Activated naive CD8-positive, alpha-beta T cell treated with anti-CD3 and anti-CD28 coated beads, Interleukin-2, amount 10 ng/mL, durations not matched to agents 7 days and 5 days (primary cell): ENCODE data around the gene HNRNPH1. TPM values are rescaled to one million over a fixed set of nuclear protein-coding genes. Genes with fewer than 3 reads are reported as not detected.
"Not testable (repeated sequence)": the region's sequence is repeated elsewhere in the genome, so short reads cannot be mapped to it uniquely, and the experiment has no call there.

Experiments
- ATAC-seq: fragments of 150-1000 bp; cut with Tn5 transposase; one replicate; pipeline ENCODE4 v1.10.0; 2021; ENCODE audit warnings: low read depth, moderate library complexity
- POLR2A ChIA-PET: fragments of 350-600 bp; sonication (Branson Sonifier 250); formaldehyde crosslinking; loops from one replicate; lab custom pipeline; 2021; ENCODE audit warnings: antibody characterized with exemption; lab: Charles Lee
- DNase-seq: peaks from one replicate; pipeline ENCODE4 v3.0.0; 2021
- H3K27ac Mint-ChIP-seq: one replicate; pipeline ENCODE4 v1.8.0; 2022; ENCODE audit warnings: mild to moderate bottlenecking, mixed read lengths
- H3K27me3 Mint-ChIP-seq: one replicate; pipeline ENCODE4 v1.8.0; 2022; ENCODE audit warnings: mild to moderate bottlenecking, moderate library complexity, mixed read lengths
- H3K36me3 Mint-ChIP-seq: one replicate; pipeline ENCODE4 v1.8.0; 2021; ENCODE audit warnings: mild to moderate bottlenecking, mixed read lengths
- H3K4me1 Mint-ChIP-seq: one replicate; pipeline ENCODE4 v1.8.0; 2021; ENCODE audit warnings: mixed read lengths
- H3K4me3 Mint-ChIP-seq: one replicate; pipeline ENCODE4 v1.8.0; 2022; ENCODE audit warnings: mild to moderate bottlenecking, moderate library complexity, mixed read lengths
- H3K9me3 Mint-ChIP-seq: one replicate; pipeline ENCODE4 v1.8.0; 2021; ENCODE audit warnings: mixed read lengths
- total RNA-seq, 2 experiments: library from RNA; stranded (reverse); gene quantifications; one replicate each; pipeline ENCODE4 v1.2.3, GENCODE V29; 2021

HNRNPH1 gene
- total RNA-seq, 2 experiments from 2014 or later, result 1,103 to 1,162 TPM

- H3K27ac Mint-ChIP-seq, H3K9me3 Mint-ChIP-seq, H3K36me3 Mint-ChIP-seq, DNase-seq, H3K4me1 Mint-ChIP-seq, ATAC-seq, POLR2A ChIA-PET, H3K27me3 Mint-ChIP-seq, H3K4me3 Mint-ChIP-seq: not testable (repeated sequence)
Measured at GRCh38 chr5:179641745-179642144, 18.3 kb upstream of the HNRNPH1 start.

DNA sequence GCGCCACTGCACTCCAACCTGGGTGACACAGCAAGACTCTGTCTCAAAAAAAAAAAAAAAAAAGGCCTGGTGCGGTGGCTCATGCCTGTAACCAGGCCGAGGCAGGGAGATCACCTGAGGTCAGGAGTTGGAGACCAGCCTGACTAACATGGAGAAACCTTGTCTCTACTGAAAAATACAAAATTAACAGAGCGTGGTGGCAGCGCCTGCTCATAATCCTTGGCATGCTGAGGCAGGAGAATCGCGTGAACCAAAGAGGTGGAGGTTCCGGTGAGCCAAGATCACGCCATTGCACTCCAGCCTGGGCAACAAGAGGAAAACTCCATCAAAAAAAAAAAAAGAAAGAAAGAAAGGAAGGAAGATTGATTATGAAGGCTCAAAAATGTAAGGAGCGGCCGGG is 15.8 kb upstream of the HNRNPH1 start:
- not testable (repeated sequence) for H3K9me3 Mint-ChIP-seq, H3K36me3 Mint-ChIP-seq, H3K4me3 Mint-ChIP-seq, H3K27ac Mint-ChIP-seq, ATAC-seq, H3K27me3 Mint-ChIP-seq, DNase-seq, H3K4me1 Mint-ChIP-seq
- POLR2A ChIA-PET, result interaction anchor here (0.6 to 1.3 kb wide), 3 partner anchors 15 to 428 kb away, joined by 3 to 5 read pairs (median 3); partner anchors contain the start of gene HNRNPH1

GRCh38 chr5:179634370-179635172 is 11.1 kb upstream of the HNRNPH1 start:
- H3K4me3 Mint-ChIP-seq, H3K36me3 Mint-ChIP-seq, H3K4me1 Mint-ChIP-seq, H3K9me3 Mint-ChIP-seq, H3K27ac Mint-ChIP-seq, POLR2A ChIA-PET, H3K27me3 Mint-ChIP-seq: not testable (repeated sequence)
- DNase-seq, result peak; percentile 47
- ATAC-seq, result peak; percentile 98

DNA sequence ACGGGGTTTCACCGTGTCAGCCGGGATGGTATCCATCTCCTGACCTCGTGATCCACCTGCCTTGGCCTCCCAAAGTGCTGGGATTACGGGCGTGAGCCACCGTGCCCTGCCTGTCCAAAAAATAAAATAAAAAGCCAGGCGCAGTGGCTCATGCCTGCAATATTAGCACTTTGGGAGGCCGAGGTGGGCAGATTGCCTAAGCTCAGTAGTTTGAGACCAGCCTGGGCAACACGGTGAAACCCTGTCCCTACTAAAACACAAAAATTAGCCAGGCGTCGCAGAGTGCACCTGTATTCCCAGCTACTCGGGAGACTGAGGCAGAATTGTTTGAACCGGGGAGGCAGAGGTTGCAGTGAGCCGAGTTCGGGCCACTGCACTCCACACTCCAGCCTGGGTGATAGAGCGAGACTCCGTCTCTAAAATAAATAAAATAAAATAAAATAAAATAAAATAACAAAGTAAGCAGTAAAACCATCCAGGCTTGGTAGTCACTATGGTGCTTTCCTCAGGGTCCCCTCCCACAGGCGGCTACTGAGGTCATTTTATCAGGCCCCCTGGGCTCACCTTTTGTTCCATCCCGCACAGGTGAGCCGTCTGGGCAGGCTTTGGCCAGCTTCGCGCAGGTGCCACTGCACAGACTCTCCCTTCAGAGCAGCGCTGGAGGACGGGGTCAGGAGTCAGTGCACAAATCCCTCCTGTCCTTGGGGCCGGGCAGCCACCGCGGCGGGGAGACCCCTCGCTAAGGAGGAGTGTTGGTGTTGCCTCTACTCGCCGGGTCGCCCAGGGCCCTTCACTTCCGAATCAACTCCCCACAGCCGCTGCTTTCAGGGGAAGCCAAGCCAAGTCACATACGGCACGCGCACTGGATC is 10.3 kb upstream of the HNRNPH1 start:
- not testable (repeated sequence) for H3K36me3 Mint-ChIP-seq, H3K9me3 Mint-ChIP-seq, H3K4me1 Mint-ChIP-seq, H3K27me3 Mint-ChIP-seq, DNase-seq, H3K27ac Mint-ChIP-seq
- POLR2A ChIA-PET, result interaction anchor here (0.6 to 1.5 kb wide), 3 partner anchors 10 to 39 kb away, joined by 3 to 7 read pairs (median 4); partner anchors contain the start of gene HNRNPH1
- peak; percentile 72 for ATAC-seq
- peak overlapping the region; percentile 61 for H3K4me3 Mint-ChIP-seq

DNA sequence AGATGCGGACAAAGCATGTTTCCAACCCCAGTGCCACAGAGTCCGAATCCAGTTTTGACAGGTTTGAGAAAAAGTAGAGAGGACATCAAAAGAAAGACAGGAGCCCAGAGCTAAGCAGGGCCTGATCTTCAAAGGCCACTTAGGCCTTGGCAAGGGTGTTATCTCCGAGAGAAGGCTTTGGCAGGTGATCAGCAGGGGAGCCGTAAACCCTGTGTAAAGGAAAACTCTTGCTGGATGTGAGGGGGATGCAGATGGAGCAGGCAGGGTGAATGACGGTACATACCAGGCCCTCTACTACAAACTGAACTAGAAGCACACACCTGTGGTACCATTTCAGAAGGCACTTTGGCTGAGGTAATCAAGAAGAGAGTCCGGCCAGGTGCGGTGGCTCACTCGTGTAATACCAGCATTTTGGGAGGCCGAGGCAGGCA is 1.4 kb upstream of the HNRNPH1 start:
- ATAC-seq (no peak), DNase-seq (no peak)
- POLR2A ChIA-PET, result interaction anchor here (1.9 to 7.3 kb wide), 5 partner anchors 9 to 108 kb away, joined by 7 to 144 read pairs (median 32); partner anchors contain the start of genes MAML1 and RUFY1
- H3K27me3 Mint-ChIP-seq, result no peaks in the 10 kb centered on the region
- H3K4me1 Mint-ChIP-seq, result peaks cover 31% of the 10 kb centered on the region
- H3K9me3 Mint-ChIP-seq, result no peaks in the 10 kb centered on the region
- peak overlapping the region; percentile 100 for H3K4me3 Mint-ChIP-seq
- peak overlapping the region; percentile 100 for H3K27ac Mint-ChIP-seq
- peaks cover 35% of the 10 kb centered on the region for H3K36me3 Mint-ChIP-seq

DNA sequence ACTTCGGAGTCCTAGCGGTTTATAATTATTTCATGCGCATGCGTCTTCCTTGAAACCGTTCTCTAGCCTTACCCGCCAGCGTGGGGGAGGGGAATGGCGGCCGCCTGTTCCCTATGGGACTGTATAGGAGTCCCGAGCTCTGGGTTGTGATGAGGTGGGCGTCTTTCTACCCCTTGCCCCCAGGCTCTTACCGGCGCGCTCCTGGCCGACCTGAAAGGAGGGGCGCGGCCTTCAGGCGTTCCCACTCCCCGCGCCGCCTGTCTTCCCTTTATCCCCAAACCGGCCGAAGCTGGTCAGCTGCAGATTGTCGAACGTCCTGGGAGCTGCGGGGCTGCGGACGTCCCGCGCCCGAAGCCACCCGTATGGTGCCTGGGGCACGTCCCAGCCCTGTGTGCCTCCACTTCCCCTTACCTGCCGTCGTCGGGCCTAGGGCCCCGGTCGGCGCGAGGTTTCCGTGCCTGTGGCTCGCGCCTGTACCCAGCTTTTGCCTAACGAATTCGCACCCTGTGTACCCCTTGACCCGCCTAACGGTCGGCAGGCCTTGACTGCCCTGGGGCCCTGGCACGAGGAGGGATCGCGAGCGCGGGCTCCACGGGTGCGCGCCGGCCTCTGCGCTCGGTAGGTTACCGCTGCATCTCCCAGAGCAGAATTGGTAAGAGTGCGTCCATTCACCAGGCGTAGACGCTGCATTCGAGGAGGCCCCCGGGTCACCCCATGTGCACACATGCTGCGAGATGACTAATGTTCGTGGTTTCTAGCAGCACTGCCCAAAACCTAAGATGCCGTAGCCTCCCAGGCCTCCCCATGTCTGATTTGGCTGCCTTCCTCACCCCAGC is 653 bp upstream of the HNRNPH1 start:
- no peak for DNase-seq
- Mint-ChIP-seq H3K4me1 (peaks cover 35% of the 10 kb centered on the region), H3K4me3 (peak overlapping the region; percentile 100), H3K27ac (peak overlapping the region; percentile 100), H3K9me3 (no peaks in the 10 kb centered on the region), H3K36me3 (peaks cover 39% of the 10 kb centered on the region), H3K27me3 (no peaks in the 10 kb centered on the region)
- POLR2A ChIA-PET, result interaction anchor here (0.5 to 7.3 kb wide), 30 partner anchors 8 to 1389 kb away, joined by 3 to 144 read pairs (median 4); partner anchors contain the start of genes CANX, MAML1 and RUFY1
- peak; percentile 21 for ATAC-seq

GRCh38 chr5:179621551-179622214 is 1.8 kb downstream of the HNRNPH1 start:
- POLR2A ChIA-PET, result interaction anchor here (0.6 to 7.3 kb wide), 4 partner anchors 12 to 79 kb away, joined by 4 to 144 read pairs (median 6); partner anchors contain the start of gene RUFY1
- peaks cover 52% of the 10 kb centered on the region for H3K36me3 Mint-ChIP-seq
- ATAC-seq (no peak), DNase-seq (no peak)
- H3K27ac Mint-ChIP-seq, result peak overlapping the region; percentile 86
- H3K27me3 Mint-ChIP-seq, result no peaks in the 10 kb centered on the region
- H3K4me1 Mint-ChIP-seq, result peaks cover 50% of the 10 kb centered on the region
- no peaks in the 10 kb centered on the region for H3K9me3 Mint-ChIP-seq
- H3K4me3 Mint-ChIP-seq, result peak overlapping the region; percentile 100

DNA sequence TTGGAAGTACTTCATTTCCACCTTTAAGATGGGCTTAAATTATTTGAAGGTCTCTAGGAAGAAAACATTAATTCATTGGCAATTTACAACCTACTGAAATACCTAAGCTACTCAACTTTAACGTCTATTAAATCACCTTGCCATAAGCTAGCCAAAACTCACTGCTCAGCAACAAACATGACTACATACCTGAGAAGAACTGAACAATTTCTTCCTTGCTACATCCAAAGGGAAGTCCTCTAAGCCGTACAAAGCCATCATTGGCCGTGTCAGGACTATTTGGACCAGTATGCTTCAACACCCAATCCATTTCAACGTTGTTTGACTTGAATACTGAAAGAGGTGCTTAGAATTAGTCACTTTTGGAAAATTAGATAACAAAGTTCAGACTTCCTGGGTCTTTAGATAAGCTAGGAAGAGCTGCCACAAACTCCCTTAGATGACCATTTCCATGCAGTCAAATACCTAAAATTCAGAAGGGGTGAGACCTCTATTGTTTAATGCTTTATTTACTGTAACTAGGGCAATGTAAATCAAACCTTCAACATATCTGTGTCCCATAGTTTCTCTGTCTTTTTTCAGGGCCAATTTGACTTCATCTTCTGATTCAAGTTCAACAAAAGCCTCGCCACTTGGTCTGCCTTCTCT is 2.6 kb downstream of the HNRNPH1 start:
- POLR2A ChIA-PET, result interaction anchor here (0.6 to 7.3 kb wide), 6 partner anchors 11 to 112 kb away, joined by 3 to 144 read pairs (median 4); partner anchors contain the start of genes MAML1 and RUFY1
- Mint-ChIP-seq H3K4me3 (peak overlapping the region; percentile 100), H3K27ac (peak overlapping the region; percentile 86), H3K36me3 (peaks cover 59% of the 10 kb centered on the region), H3K9me3 (no peaks in the 10 kb centered on the region), H3K27me3 (no peaks in the 10 kb centered on the region), H3K4me1 (peaks cover 57% of the 10 kb centered on the region)
- no peak for ATAC-seq
- DNase-seq, result no peak

- H3K27me3 Mint-ChIP-seq, result no peaks in the 10 kb centered on the region
- peaks cover 61% of the 10 kb centered on the region for H3K4me1 Mint-ChIP-seq
- POLR2A ChIA-PET, result interaction anchor here (1.1 to 7.3 kb wide), 4 partner anchors 11 to 112 kb away, joined by 3 to 144 read pairs (median 6); partner anchors contain the start of genes MAML1 and RUFY1
- H3K9me3 Mint-ChIP-seq, result no peaks in the 10 kb centered on the region
- H3K27ac Mint-ChIP-seq, result peak overlapping the region; percentile 86
- H3K4me3 Mint-ChIP-seq, result peak overlapping the region; percentile 100
- ATAC-seq (no peak), DNase-seq (no peak)
- peaks cover 62% of the 10 kb centered on the region for H3K36me3 Mint-ChIP-seq
Measured at GRCh38 chr5:179620293-179620692, 3.2 kb downstream of the HNRNPH1 start.

DNA sequence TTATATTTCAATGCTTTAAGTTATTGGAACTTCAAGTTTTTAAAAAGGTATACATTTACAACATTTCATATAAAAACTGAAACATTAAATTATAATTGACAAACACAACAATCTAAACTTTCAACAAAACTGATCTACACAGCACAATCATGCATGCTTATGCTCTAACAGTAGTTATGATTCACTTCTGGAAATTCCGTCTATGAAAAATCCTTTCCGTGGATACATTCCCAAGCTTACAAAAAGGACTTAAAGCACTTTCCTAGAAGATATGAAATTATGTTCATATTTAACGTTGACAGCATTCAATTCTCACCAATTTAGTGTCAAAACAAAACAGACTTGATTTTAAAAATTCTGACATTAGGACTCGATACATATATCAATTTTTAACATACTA is 3.7 kb downstream of the HNRNPH1 start:
- Mint-ChIP-seq H3K27ac (peak overlapping the region; percentile 86), H3K4me1 (peaks cover 59% of the 10 kb centered on the region), H3K27me3 (no peaks in the 10 kb centered on the region), H3K9me3 (no peaks in the 10 kb centered on the region), H3K36me3 (peaks cover 63% of the 10 kb centered on the region), H3K4me3 (peak overlapping the region; percentile 100)
- DNase-seq (no peak), ATAC-seq (no peak)
- POLR2A ChIA-PET, result interaction anchor here (0.6 to 7.3 kb wide), 5 partner anchors 10 to 113 kb away, joined by 3 to 144 read pairs (median 4); partner anchors contain the start of genes MAML1 and RUFY1

DNA sequence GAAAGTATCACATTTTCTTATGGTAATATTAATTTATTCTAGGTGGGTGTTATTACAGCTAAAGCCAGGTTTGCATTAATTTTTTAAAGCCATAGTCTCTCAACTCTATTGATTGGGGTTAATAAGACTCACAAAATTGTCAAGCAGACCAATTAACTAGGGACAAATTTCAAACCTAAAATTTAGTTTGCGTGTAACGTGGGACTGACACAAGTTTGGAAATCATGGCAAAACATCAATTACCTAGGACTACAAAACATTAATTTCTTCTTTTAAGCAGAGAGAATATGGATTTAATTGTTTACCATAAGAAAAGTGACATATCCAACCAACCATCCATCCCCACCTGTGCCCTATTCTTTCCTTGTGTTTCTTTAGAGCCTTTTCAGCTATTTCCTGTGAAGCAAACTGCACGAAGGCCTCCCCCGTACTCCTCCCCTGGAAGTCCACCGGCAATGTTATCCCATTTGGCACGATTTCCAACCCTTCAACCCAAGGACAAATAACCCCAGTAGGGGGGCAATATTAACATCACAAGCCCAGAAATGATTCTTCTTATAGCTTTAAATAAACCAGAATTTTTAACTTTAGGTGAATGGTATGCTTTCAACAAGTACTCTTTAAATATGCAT is 4.4 kb downstream of the HNRNPH1 start:
- H3K36me3 Mint-ChIP-seq, result peaks cover 64% of the 10 kb centered on the region
- H3K9me3 Mint-ChIP-seq, result no peaks in the 10 kb centered on the region
- no peaks in the 10 kb centered on the region for H3K27me3 Mint-ChIP-seq
- H3K4me3 Mint-ChIP-seq, result peak overlapping the region; percentile 84
- H3K4me1 Mint-ChIP-seq, result peaks cover 54% of the 10 kb centered on the region
- DNase-seq (no peak), ATAC-seq (no peak)
- POLR2A ChIA-PET, result interaction anchor here (0.6 to 7.3 kb wide), 2 partner anchors 10 to 17 kb away, joined by 4 to 144 read pairs; no protein-coding TSS in a partner anchor
- H3K27ac Mint-ChIP-seq, result peak overlapping the region; percentile 62
